H1 (cell line): ENCODE measurements around the gene DDR2. TPM values are rescaled to one million over a fixed set of nuclear protein-coding genes. Genes with fewer than 3 reads are reported as not detected.

Experiments
- CTCF ChIA-PET: fragments of 300-600 bp; sonication (Branson Sonifier 250); formaldehyde crosslinking; loops from one replicate; lab custom pipeline; 2021; ENCODE audit not compliant: partially characterized antibody; lab: Charles Lee
- POLR2A ChIA-PET: fragments of 300-600 bp; sonication (Branson Sonifier 250); formaldehyde crosslinking; loops from one replicate; lab custom pipeline; 2021; ENCODE audit warnings: inconsistent platforms; ENCODE audit not compliant: partially characterized antibody; lab: Charles Lee
- DNase-seq, 2 experiments: peaks; one replicate each; pipeline versions ENCODE4 v3.0.0 to v3.0.0-alpha.2; 2010 to 2022; ENCODE audit warnings: low spot score in 2 of 2, low read depth in 1 of 2, mixed read lengths in 1 of 2
- FAIRE-seq: peaks from 2 replicates; lab custom pipeline; 2011; peaks lifted over from hg19 to GRCh38; lab: Jason Lieb, UNC
- H2AFZ ChIP-seq: 2 replicates; pipeline ENCODE4 v1.8.1; 2012; ENCODE audit warnings: low read length, inconsistent platforms
- H2AK5ac ChIP-seq: 2 replicates; pipeline ENCODE4 v1.6.1; 2013; ENCODE audit warnings: low read depth, low read length
- H2BK120ac ChIP-seq: replicated peaks from 2 replicates; pipeline ENCODE3; 2013; ENCODE audit warnings: low read depth, low read length, inconsistent platforms
- H2BK12ac ChIP-seq: 2 replicates; pipeline ENCODE4 v1.6.1; 2013; ENCODE audit warnings: low read depth, low read length
- H2BK15ac ChIP-seq: 2 replicates; pipeline ENCODE4 v1.6.1; 2013; ENCODE audit warnings: low read length
- H2BK20ac ChIP-seq: 2 replicates; pipeline ENCODE4 v1.6.1; 2013; ENCODE audit warnings: low read length
- H2BK5ac ChIP-seq: 2 replicates; pipeline ENCODE4 v1.6.1; 2013; ENCODE audit warnings: low read depth, low read length
- H3K14ac ChIP-seq: 2 replicates; pipeline ENCODE4 v1.6.1; 2013; ENCODE audit warnings: inconsistent platforms; ENCODE audit not compliant: insufficient read length
- H3K18ac ChIP-seq: 2 replicates; pipeline ENCODE4 v1.6.1; 2013; ENCODE audit warnings: low read length; ENCODE audit errors: extremely low read depth
- H3K23ac ChIP-seq: 2 replicates; pipeline ENCODE4 v1.6.1; 2013; ENCODE audit warnings: inconsistent platforms; ENCODE audit not compliant: insufficient read length
- H3K23me2 ChIP-seq: 2 replicates; pipeline ENCODE4 v1.6.1; 2013; ENCODE audit warnings: low read depth, low read length
- H3K27ac ChIP-seq: 2 replicates; pipeline ENCODE4 v1.6.1; 2011; ENCODE audit warnings: low read depth, low read length, inconsistent platforms
- H3K27me3 ChIP-seq, 4 experiments: replicated peaks in 1 of 4; 1 replicate in 1 of 4; 2 replicates in 3 of 4; pipeline versions ENCODE4 v1.6.1 to v1.8.1; 2011 to 2013; ENCODE audit warnings: low read length in 3 of 4, mild to moderate bottlenecking in 3 of 4, inconsistent platforms in 2 of 4, mixed read lengths in 2 of 4, moderate library complexity in 1 of 4; ENCODE audit not compliant: control insufficient read depth in 3 of 4, insufficient read depth in 3 of 4; ENCODE audit errors: extremely low read depth in 1 of 4
- H3K36me3 ChIP-seq, 4 experiments: 2 replicates each; pipeline versions ENCODE4 v1.6.1 to v1.8.1; 2011 to 2013; ENCODE audit warnings: mild to moderate bottlenecking in 4 of 4, low read length in 3 of 4, moderate library complexity in 2 of 4, control low read depth in 1 of 4, inconsistent platforms in 1 of 4; ENCODE audit not compliant: insufficient read depth in 4 of 4, control insufficient read depth in 2 of 4
- H3K4ac ChIP-seq: replicated peaks from 2 replicates; pipeline ENCODE3; 2013; ENCODE audit warnings: low read length, low read depth, mixed read lengths, inconsistent platforms; ENCODE audit not compliant: insufficient read length
- H3K4me1 ChIP-seq, 4 experiments: replicated peaks in 1 of 4; 1 replicate in 1 of 4; 2 replicates in 3 of 4; pipeline versions ENCODE4 v1.6.1 to v1.8.1; 2011 to 2013; ENCODE audit warnings: low read length in 3 of 4, inconsistent platforms in 2 of 4, mixed read lengths in 1 of 4; ENCODE audit not compliant: insufficient read depth in 4 of 4, control insufficient read depth in 3 of 4
- H3K4me2 ChIP-seq, 2 experiments: 2 replicates each; pipeline versions ENCODE4 v1.6.1 to v1.8.1; 2011 to 2013; ENCODE audit warnings: low read depth in 2 of 2, low read length in 2 of 2, control low read depth in 1 of 2, inconsistent platforms in 1 of 2, mild to moderate bottlenecking in 1 of 2; ENCODE audit not compliant: insufficient read depth in 1 of 2
- H3K4me3 ChIP-seq, 4 experiments: fragments of 200-600, 300-600 bp in 1 of 4; sonication (generic), shearing (Covaris generic), sonication (Bioruptor Twin) in 1 of 4; 2 replicates each; pipeline versions ENCODE4 v1.5.1 to v1.8.1; 2011 to 2016; ENCODE audit warnings: low read length in 4 of 4, low read depth in 3 of 4, control low read depth in 2 of 4, inconsistent platforms in 2 of 4, mild to moderate bottlenecking in 2 of 4, mixed read lengths in 1 of 4, moderate library complexity in 1 of 4; ENCODE audit not compliant: insufficient read depth in 2 of 4; ENCODE audit errors: extremely low read depth in 1 of 4
- H3K56ac ChIP-seq: replicated peaks from 2 replicates; pipeline ENCODE3; 2013; ENCODE audit warnings: low read depth, mild to moderate bottlenecking, mixed read lengths, low read length, inconsistent platforms; ENCODE audit not compliant: insufficient read length
- H3K79me1 ChIP-seq: 2 replicates; pipeline ENCODE4 v1.6.1; 2013; ENCODE audit warnings: low read depth, low read length, control low read depth
- H3K79me2 ChIP-seq, 2 experiments: 2 replicates each; pipeline versions ENCODE4 v1.6.1 to v1.8.1; 2012 to 2013; ENCODE audit warnings: low read length in 2 of 2, mild to moderate bottlenecking in 2 of 2, inconsistent platforms in 1 of 2; ENCODE audit not compliant: insufficient read depth in 2 of 2, control insufficient read depth in 1 of 2
- H3K9ac ChIP-seq, 4 experiments: replicated peaks in 1 of 4; 1 replicate in 1 of 4; 2 replicates in 3 of 4; pipeline versions ENCODE4 v1.6.1 to v1.8.1; 2011 to 2013; ENCODE audit warnings: low read depth in 3 of 4, low read length in 3 of 4, control low read depth in 2 of 4, mild to moderate bottlenecking in 2 of 4, moderate library complexity in 2 of 4, inconsistent platforms in 1 of 4; ENCODE audit errors: extremely low read depth in 1 of 4
- H3K9me3 ChIP-seq, 2 experiments: 2 replicates each; pipeline versions ENCODE4 v1.6.1 to v1.8.1; 2012 to 2013; ENCODE audit warnings: mild to moderate bottlenecking in 2 of 2, moderate library complexity in 2 of 2, control low read depth in 1 of 2, inconsistent platforms in 1 of 2, low read depth in 1 of 2, low read length in 1 of 2, mixed read lengths in 1 of 2; ENCODE audit not compliant: insufficient read depth in 2 of 2
- H4K20me1 ChIP-seq, 2 experiments: replicated peaks in 1 of 2; 2 replicates each; pipeline versions ENCODE3 to v1.8.1; 2011 to 2013; ENCODE audit warnings: inconsistent platforms in 2 of 2, low read length in 2 of 2, mild to moderate bottlenecking in 1 of 2; ENCODE audit not compliant: insufficient read depth in 2 of 2, control insufficient read depth in 1 of 2
- H4K5ac ChIP-seq: 2 replicates; pipeline ENCODE4 v1.6.1; 2013; ENCODE audit warnings: low read length, low read depth, mixed read lengths, inconsistent platforms; ENCODE audit not compliant: insufficient read length
- H4K8ac ChIP-seq: 2 replicates; pipeline ENCODE4 v1.8.0; 2013; ENCODE audit warnings: mild to moderate bottlenecking, moderate library complexity, low read length, inconsistent platforms; ENCODE audit not compliant: insufficient read depth; ENCODE audit errors: extremely low read depth
- H4K91ac ChIP-seq: replicated peaks from 2 replicates; pipeline ENCODE3; 2013; ENCODE audit warnings: low read length, mixed read lengths, inconsistent platforms; ENCODE audit not compliant: insufficient read length
- CHD2 ChIP-seq: IDR thresholded peaks from 2 replicates; pipeline ENCODE4 v1.6.1; 2012; ENCODE audit warnings: low read length, improper control_type of control experiment
- CTCF ChIP-seq, 3 experiments: IDR thresholded peaks; 1 replicate in 2 of 3; 2 replicates in 1 of 3; pipeline versions ENCODE4 v1.5.1 to v1.6.1; 2011; ENCODE audit warnings: low read length in 3 of 3, mild to moderate bottlenecking in 3 of 3, inconsistent platforms in 2 of 3, low read depth in 1 of 3, moderate library complexity in 1 of 3; ENCODE audit not compliant: insufficient read depth in 1 of 3; ENCODE audit errors: control extremely low read depth in 1 of 3
- MAFK ChIP-seq: IDR thresholded peaks from 2 replicates; pipeline ENCODE4 v1.6.1; 2012; ENCODE audit warnings: low read depth, mild to moderate bottlenecking, improper control_type of control experiment, low read length
- YY1 ChIP-seq: IDR thresholded peaks from 2 replicates; pipeline ENCODE4 v1.6.1; 2011; ENCODE audit warnings: low read depth, mild to moderate bottlenecking, low read length
- WGBS, 2 experiments: shearing (Covaris generic) in 1 of 2; methylation state at CpG; one replicate each; pipeline versions ENCODE4 v1.1.6 to v1.1.7; 2013 to 2015; ENCODE audit warnings: low lambda C conversion rate in 2 of 2, mixed read lengths in 2 of 2, inconsistent platforms in 1 of 2, low coverage in 1 of 2, missing lambda C conversion rate in 1 of 2; ENCODE audit not compliant: insufficient replicate concordance in 2 of 2, insufficient coverage in 1 of 2, insufficient read length in 1 of 2; ENCODE audit errors: extremely low coverage in 1 of 2, missing lambda C conversion rate in 1 of 2; 5-methylcytosine and 5-hydroxymethylcytosine counted together
- polyA plus RNA-seq, 7 experiments: library from polyadenylated mRNA; depleted of rRNA in 3 of 7; stranded (reverse) in 5 of 7; unstranded in 2 of 7; fragments of >200 nt in 5 of 7; fragments of 200-250 nt in 2 of 7; gene quantifications; 1 replicate in 5 of 7; 2 replicates in 1 of 7; 4 replicates in 1 of 7; pipeline versions ENCODE4 v1.2.1 to v1.2.3, GENCODE V29; 2011 to 2013; ENCODE audit warnings: missing spikeins in 2 of 7, mixed read lengths in 2 of 7
- total RNA-seq: library from RNA; stranded (reverse); fragmentation: NEBNext Ultra II Directional; extraction: Animal tissue kit (Norgen Biotek cat#: 25700); gene quantifications from 2 replicates; pipeline ENCODE4 v1.2.1, GENCODE V29; 2021

Gene DDR2
- total and polyA plus RNA-seq, 2 of the 8 experiments (the other 6 are each of a cell fraction or from before 2014, with no cell fraction given) = 1.00 to 2.1 TPM

GRCh38 chr1:162660574-162660973, 28.3 kb downstream of the DDR2 start:
- H2BK120ac ChIP-seq = no peak overlapping the region
- no peaks in the 10 kb centered on the region for H3K27me3 ChIP-seq
- H4K20me1 ChIP-seq = no peaks in the 10 kb centered on the region
- H3K27ac ChIP-seq = no peak overlapping the region
- no peak overlapping the region for H4K8ac ChIP-seq
- 83% methylated on average over 2 of the region's 2 CpGs; no CpG with 5 or more reads in 1 of the 2 experiments for WGBS, 2 experiments
- POLR2A ChIA-PET = no interaction called here
- peaks cover 0 to 3% (median 1%) of the 10 kb centered on the region in 4 experiments; a peak in 1 of 7 replicates for H3K4me1 ChIP-seq
- no peak overlapping the region for H2BK12ac ChIP-seq
- H2BK20ac ChIP-seq = no peak overlapping the region
- H3K9ac ChIP-seq = no peak overlapping the region
- H3K56ac ChIP-seq = no peak overlapping the region
- no peak overlapping the region for H2BK15ac ChIP-seq
- no peak overlapping the region for H2AK5ac ChIP-seq
- H3K23ac ChIP-seq = no peak overlapping the region
- FAIRE-seq = no peak
- H3K79me1 ChIP-seq = no peaks in the 10 kb centered on the region
- no peaks in the 10 kb centered on the region for H3K36me3 ChIP-seq
- DNase-seq = no peak
- no peak overlapping the region for H3K4me3 ChIP-seq
- CTCF ChIA-PET = no interaction called here
- H2BK5ac ChIP-seq = no peak overlapping the region
- no peaks in the 10 kb centered on the region for H3K79me2 ChIP-seq
- H4K5ac ChIP-seq = no peak overlapping the region
- no peak overlapping the region for H3K14ac ChIP-seq
- no peak overlapping the region for H3K4me2 ChIP-seq
- no peak overlapping the region for H4K91ac ChIP-seq
- H3K23me2 ChIP-seq = no peaks in the 10 kb centered on the region
- H3K4ac ChIP-seq = no peak overlapping the region
- H3K9me3 ChIP-seq = no peaks in the 10 kb centered on the region
- H2AFZ ChIP-seq = no peak overlapping the region
- H3K18ac ChIP-seq = no peak overlapping the region
- TF ChIP-seq YY1 (no peak), CTCF (IDR thresholded peaks at IDR 0.05; ENCODE audit: control extremely low read depth in 1 of 3, insufficient read depth in 1 of 3, low read depth in 1 of 3, low read length in 3 of 3) (no peak), CHD2 (no peak), MAFK (no peak)
